GM18907 (cell line): ENCODE data around the gene MEF2A.
"Not testable (repeated sequence)": the region's sequence is repeated elsewhere in the genome, so short reads cannot be mapped to it uniquely, and the experiment has no call there.

Experiments
- ATAC-seq: cut with Tn5 transposase; IDR thresholded peaks from one replicate; pipeline ENCODE4 v1.9.1; 2021; ENCODE audit warnings: mild to moderate bottlenecking, moderate library complexity; ENCODE audit not compliant: unreplicated experiment

MEF2A gene

GRCh38 chr15:99565299-99566156, at the start of gene MEF2A:
Gene MEF2A, plus strand, starts transcription at chr15:99565984. Its CDS starts 67,136 bp downstream, at chr15:99633120.
- ATAC-seq = peak; percentile 62

GRCh38 chr15:99518191-99518590, 47.6 kb upstream of the MEF2A start:
- no peak for ATAC-seq

- not testable (repeated sequence) for ATAC-seq
These were observed 46.4 kb upstream of the MEF2A start for GRCh38 chr15:99519366-99519765.

- ATAC-seq = peak; percentile 53
These were observed 43.5 kb upstream of the MEF2A start for GRCh38 chr15:99522288-99522687.

- ATAC-seq = no peak
These were observed 39.6 kb upstream of the MEF2A start for GRCh38 chr15:99526176-99526575.

- ATAC-seq = no peak
These were observed 39.1 kb upstream of the MEF2A start for GRCh38 chr15:99526671-99527070.

- no peak for ATAC-seq
These were observed 29.3 kb upstream of the MEF2A start for GRCh38 chr15:99536422-99537040.

- no peak for ATAC-seq
These were observed 28.4 kb upstream of the MEF2A start for GRCh38 chr15:99537344-99537743.

GRCh38 chr15:99538261-99538660, 27.5 kb upstream of the MEF2A start:
- ATAC-seq = no peak

- no peak for ATAC-seq
These were observed 23.0 kb upstream of the MEF2A start for GRCh38 chr15:99542828-99543227.

GRCh38 chr15:99545605-99546004, 20.2 kb upstream of the MEF2A start:
- ATAC-seq = peak; percentile 61

- no peak for ATAC-seq
These were observed 19.2 kb upstream of the MEF2A start for GRCh38 chr15:99546441-99547100.

- no peak for ATAC-seq
These were observed 18.3 kb upstream of the MEF2A start for GRCh38 chr15:99547517-99547916.

- no peak for ATAC-seq
These were observed 15.7 kb upstream of the MEF2A start for GRCh38 chr15:99550077-99550476.

- ATAC-seq = no peak
These were observed 13.7 kb upstream of the MEF2A start for GRCh38 chr15:99552111-99552510.

GRCh38 chr15:99554880-99555488, 10.8 kb upstream of the MEF2A start:
- ATAC-seq = no peak

- ATAC-seq = no peak
These were observed 9.8 kb upstream of the MEF2A start for GRCh38 chr15:99556011-99556410.

- ATAC-seq = no peak
These were observed 9.2 kb upstream of the MEF2A start for GRCh38 chr15:99556578-99556977.

- no peak for ATAC-seq
These were observed 7.7 kb upstream of the MEF2A start for GRCh38 chr15:99558084-99558483.

GRCh38 chr15:99558571-99558970, 7.2 kb upstream of the MEF2A start:
- ATAC-seq = no peak

- ATAC-seq = no peak
These were observed 4.1 kb upstream of the MEF2A start for GRCh38 chr15:99561476-99562230.
